HL-60 (cell line): ENCODE results near the gene DAD1.
"Not testable (repeated sequence)": the region's sequence is repeated elsewhere in the genome, so short reads cannot be mapped to it uniquely, and the experiment has no call there.

ENCODE experiments used
- DNase-seq, 2 experiments: peaks; one replicate each; pipeline ENCODE4 v3.0.0-alpha.2; 2010 to 2020; ENCODE audit warnings: low read depth in 1 of 2, low spot score in 1 of 2
- H3K27ac ChIP-seq: fragments of 250-450 bp; sonication (Bioruptor Pico); replicated peaks from 2 replicates; pipeline ENCODE4 v1.5.1; 2020; ENCODE audit warnings: mild to moderate bottlenecking, moderate library complexity
- H3K27me3 ChIP-seq: fragments of 250-450 bp; sonication (Bioruptor Pico); 2 replicates; pipeline ENCODE4 v1.5.1; 2021; ENCODE audit warnings: mild to moderate bottlenecking, moderate library complexity; ENCODE audit not compliant: insufficient read depth, poor library complexity, severe bottlenecking
- H3K4me3 ChIP-seq: replicated peaks from 2 replicates; pipeline ENCODE4 v1.5.1; 2011; ENCODE audit warnings: mild to moderate bottlenecking, control low read depth, low read length; ENCODE audit not compliant: insufficient read depth
- CTCF ChIP-seq: IDR thresholded peaks from one replicate; pipeline ENCODE4 v1.5.1; 2011; ENCODE audit warnings: low read length, control low read depth, inconsistent platforms; ENCODE audit not compliant: insufficient read depth
- GABPA ChIP-seq: IDR thresholded peaks from 2 replicates; pipeline ENCODE4 v1.6.1; 2012; ENCODE audit warnings: low read depth
- POLR2AphosphoS5 ChIP-seq: IDR thresholded peaks from 2 replicates; pipeline ENCODE4 v1.6.1; 2012; ENCODE audit warnings: low read depth
- REST ChIP-seq: IDR thresholded peaks from 2 replicates; pipeline ENCODE4 v1.6.1; 2012; ENCODE audit warnings: low read depth; ENCODE audit not compliant: insufficient replicate concordance
- SPI1 ChIP-seq: IDR thresholded peaks from 2 replicates; pipeline ENCODE4 v1.6.1; 2012; ENCODE audit warnings: low read depth, mild to moderate bottlenecking, borderline replicate concordance

The DAD1 gene

GRCh38 chr14:22626590-22626989 lies 37.6 kb upstream of the DAD1 start:
- Histone ChIP-seq H3K27me3 (no peaks in the 10 kb centered on the region), H3K4me3 (no peak overlapping the region), H3K27ac (no peak overlapping the region)
- DNase-seq: no peak
- no peak for TF ChIP-seq SPI1
- TF ChIP-seq POLR2AphosphoS5: no peak
- no peak for TF ChIP-seq GABPA
- no peak for TF ChIP-seq REST
- no peak for TF ChIP-seq CTCF

GRCh38 chr14:22623047-22623446 lies 34.0 kb upstream of the DAD1 start:
- TF ChIP-seq POLR2AphosphoS5: no peak
- no peak for TF ChIP-seq CTCF
- no peak for TF ChIP-seq GABPA
- no peak for TF ChIP-seq SPI1
- no peak for TF ChIP-seq REST
- no peak overlapping the region for H3K4me3 ChIP-seq
- no peak overlapping the region for H3K27ac ChIP-seq
- no peaks in the 10 kb centered on the region for H3K27me3 ChIP-seq
- DNase-seq: no peak

GRCh38 chr14:22622255-22622654 lies 33.2 kb upstream of the DAD1 start:
- DNase-seq: no peak
- H3K4me3 ChIP-seq: no peak overlapping the region
- no peaks in the 10 kb centered on the region for H3K27me3 ChIP-seq
- no peak for TF ChIP-seq CTCF
- no peak for TF ChIP-seq REST
- TF ChIP-seq GABPA: no peak
- no peak for TF ChIP-seq SPI1
- TF ChIP-seq POLR2AphosphoS5: no peak
- no peak overlapping the region for H3K27ac ChIP-seq

GRCh38 chr14:22615765-22616164 lies 26.7 kb upstream of the DAD1 start:
- not testable (repeated sequence) for DNase-seq, H3K27me3 ChIP-seq, H3K4me3 ChIP-seq, H3K27ac ChIP-seq
